ENCODE data around the gene RNASE7. TPM values are rescaled to one million over a fixed set of nuclear protein-coding genes. Genes with fewer than 3 reads are reported as not detected.
A peak's percentile ranks its signal among the peaks of the same experiment; 100 is the strongest.

Gene RNASE7
- polyA plus RNA-seq, 10 donors, result 0.14 to 0.18 TPM; not detected in 8

DNA sequence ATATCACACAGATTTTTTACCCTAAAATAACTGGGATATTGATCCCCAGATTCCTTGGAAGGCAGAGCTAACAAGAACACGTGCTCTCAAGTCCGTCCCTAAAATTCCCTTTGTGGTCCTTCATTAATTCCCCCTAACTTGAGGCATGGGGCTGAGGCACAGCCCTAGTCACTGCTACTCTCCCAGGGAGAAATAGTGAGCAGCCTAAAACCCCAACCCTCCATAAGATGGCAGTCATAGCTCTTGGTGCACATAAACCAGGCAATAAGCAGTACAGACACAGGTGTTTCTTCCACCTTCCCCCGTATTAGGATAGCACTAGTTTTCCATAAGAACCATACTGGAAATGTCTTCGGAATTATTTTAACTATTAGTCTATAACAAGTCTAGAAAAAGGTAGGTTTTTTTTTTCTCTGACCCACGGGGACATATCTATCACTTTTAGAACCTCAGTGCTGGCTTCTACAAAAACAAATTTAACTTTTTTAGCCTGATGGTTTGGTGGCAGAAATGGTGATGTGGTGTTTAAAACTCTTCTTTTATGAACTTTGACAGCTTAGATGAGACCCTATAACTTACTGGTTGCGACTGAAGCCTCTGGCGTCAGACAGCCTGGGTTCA is 24.8 kb downstream of the RNASE7 start:
- no peak for DNase-seq

DNA sequence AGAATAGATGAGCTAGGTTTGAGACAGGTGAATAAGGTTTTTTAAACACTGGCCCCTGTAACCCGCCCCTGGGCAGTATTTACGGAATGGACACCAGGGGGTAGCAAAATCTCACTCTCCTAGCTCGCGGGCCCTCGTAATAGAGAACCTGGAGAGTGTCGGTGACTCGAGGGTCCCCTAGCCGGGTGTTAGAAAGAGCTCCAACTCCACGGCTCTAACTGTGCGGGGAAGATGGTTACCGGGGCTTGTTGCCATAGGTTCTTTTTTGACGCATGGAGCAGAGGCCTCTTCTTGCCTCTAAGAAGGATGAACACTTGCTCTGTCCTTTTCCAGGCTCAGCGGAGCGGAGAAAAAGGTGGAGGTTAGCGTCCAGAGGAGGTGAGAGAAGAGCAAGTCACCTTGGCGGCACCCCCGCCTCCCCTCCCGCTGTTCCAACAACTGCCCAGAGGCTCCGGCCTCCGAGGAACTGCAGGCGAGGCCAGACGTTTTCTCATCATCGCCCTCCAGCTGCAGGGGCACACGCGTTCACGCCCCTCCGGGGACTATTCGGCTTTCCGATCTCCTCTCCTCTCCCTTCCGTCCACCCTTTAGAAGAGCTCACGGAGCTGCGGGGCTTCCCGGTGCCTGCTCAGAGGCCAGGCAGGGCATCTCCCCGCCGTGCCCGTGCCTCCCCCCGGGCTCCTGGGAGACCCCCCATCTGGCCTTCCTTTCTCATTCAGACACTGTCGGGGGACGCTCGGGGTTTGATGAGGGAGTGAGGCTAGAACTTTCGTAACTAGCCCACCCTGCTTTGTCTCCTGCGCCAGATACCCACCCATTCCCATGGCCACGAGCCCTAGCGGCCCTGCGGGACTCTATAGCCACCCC is 26.6 kb downstream of the RNASE7 start:
- peak; percentile 72 to 85 (median 76) for DNase-seq

DNA sequence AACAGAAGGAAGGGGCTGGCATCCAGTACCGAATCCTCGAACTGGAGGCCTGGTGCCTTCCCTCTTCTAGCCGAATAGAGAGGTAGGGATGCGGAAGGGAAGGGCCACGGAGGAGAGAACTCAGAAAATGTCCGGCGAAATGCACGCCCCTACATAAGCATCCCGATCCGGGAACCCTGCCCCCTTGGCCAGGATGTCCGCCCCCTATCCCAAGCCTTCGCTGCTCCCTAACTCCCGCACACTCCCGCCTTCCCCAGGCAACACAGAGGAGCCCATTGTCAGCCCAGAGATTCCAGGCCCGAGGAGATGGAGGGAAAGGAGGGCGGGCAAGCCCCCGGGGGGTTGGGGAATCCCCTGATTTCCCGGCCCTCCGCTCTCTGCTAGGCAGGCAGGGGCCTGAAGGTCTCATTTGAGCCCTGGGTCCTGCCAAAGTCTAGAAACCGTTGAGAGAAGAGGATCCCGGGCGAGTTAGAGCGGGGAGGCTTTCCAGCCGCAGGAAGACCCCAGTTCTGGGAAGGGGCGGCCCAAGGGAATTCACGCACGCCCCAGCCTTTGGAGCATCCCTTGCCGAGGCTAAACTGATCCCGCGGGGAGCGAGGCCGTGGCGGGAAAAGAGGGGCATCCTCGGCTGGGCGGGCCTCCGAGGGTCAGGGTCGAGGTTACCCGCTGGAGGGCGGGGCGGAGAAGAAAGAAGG is 27.4 kb downstream of the RNASE7 start:
- peak; percentile 47 to 94 (median 86) for DNase-seq

DNA sequence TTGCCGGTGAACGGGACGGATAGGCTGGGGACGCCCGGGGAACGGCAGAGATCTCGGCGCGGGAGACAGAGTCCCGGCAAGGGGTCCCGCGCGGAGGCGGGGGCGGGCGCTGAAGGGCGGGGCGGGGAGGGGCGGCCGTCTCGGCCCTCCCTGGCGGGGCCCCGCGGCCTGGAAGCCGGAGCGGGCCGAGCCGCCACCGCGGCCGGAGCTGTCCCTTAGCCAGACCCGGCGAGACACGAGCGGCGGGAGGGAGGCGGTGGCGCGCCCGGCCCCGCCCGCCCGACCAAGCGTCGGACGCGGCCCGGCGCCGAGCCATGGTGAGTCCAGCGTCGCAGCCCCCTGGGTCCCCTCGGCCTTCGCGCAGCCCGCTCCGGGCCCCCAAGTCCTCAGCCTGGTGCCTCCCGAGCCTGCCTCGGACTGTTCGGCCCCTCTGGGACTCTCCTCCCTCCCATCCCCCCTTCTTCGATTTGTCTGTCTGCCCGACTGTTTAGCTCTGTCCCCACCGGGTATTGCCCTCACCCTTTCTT is 28.0 kb downstream of the RNASE7 start, which contains the start of gene ARHGEF40:
ARHGEF40 (plus strand) TSS at position 222 of the 527 bp plus-strand sequence; CDS start at position 315, 93 bp downstream.
- DNase-seq, result peak; percentile 68 to 89 (median 78)

DNA sequence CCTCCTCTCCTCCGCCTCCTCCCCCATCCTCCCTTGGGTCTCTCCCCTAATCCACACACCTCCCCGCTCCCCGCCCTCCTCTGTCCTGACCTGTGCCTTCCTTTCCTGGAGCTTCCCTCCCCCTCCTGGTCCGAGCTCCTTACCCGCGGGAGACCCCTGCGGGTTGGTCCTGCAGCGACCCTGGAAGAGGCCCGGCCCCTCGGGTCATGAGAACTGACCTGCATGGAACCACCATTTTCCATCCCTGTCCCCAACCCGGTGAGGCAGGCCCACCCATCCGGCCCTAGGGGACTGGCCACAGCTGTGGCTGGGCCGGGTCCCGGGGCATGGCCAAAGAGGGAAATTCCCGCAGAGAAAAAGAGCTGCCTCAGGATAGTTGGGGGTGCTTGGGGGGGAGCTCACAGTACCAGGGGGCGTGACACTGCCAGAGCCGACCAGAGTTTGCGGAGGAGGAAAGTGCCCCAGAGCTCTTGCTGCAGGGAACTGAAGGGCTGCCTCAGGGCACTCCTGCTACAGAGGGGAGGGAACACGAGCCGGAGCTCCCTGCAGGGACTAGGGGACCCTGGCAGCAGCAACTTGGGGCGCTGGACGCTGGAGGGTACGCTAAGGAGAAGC is 28.6 kb downstream of the RNASE7 start:
- peak; percentile 40 to 88 (median 64) for DNase-seq

DNA sequence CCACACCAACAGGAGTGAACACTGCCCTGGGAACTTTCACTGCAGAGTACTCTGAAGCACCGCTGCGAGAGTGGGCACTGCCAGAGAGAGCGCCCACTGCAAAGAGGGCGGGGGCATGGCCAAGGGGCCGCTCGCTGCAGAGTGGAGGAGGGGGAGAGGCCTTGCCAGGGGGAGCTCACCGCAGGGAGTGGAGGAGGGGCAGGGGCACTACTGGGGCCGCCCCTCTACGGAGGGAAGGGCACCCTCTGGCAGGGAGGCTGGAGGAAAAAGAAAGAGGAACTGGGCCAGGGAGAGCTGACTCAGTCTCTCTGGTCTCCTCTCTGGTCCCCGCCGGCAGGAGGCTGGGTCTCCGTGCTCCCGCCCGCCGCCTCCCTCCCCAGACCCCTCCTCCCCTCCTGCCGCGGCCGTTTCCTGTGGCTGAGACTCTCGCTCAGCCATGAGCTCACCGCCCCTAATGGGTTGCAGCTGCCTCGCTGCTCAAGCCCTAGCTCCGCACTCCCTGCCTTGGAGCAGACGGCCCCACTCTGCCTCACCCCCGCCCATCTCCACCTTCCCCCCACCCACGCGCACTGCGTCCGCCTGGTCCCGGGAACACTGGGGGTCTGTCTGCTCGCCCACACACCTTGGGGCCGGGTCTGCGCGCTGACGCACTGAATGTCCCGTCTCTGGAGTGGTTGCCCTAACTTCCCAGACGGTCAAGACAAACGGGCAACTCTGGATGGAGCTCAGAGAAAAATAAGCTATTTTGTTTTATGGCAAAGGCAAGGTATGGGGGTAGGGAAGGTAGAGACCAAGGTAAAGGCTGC is 29.3 kb downstream of the RNASE7 start:
- DNase-seq, result peak; percentile 94 to 97 (median 95)

DNA sequence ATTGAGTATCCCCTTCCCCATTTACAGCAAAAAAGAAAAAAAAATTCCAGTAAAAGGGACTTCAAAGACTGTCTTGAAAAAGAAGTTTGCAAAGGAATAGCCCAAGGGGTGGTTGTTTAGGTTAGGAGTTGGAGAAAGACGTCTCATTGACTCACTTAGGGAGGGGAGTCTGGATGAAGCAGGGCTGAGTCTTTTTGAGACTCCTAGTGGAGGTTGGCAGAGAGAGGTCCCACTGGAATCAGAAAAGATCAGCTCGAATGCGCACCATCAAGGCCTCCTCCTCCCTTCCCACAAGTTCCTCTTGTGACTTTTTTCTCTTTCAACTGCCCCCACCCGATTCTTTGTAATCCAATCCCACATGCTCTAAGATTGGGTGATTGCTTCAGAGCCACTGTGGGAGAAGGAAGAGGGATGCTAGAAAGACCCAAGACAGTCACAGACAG is 29.9 kb downstream of the RNASE7 start:
- peak; percentile 64 to 82 (median 65) for DNase-seq

DNA sequence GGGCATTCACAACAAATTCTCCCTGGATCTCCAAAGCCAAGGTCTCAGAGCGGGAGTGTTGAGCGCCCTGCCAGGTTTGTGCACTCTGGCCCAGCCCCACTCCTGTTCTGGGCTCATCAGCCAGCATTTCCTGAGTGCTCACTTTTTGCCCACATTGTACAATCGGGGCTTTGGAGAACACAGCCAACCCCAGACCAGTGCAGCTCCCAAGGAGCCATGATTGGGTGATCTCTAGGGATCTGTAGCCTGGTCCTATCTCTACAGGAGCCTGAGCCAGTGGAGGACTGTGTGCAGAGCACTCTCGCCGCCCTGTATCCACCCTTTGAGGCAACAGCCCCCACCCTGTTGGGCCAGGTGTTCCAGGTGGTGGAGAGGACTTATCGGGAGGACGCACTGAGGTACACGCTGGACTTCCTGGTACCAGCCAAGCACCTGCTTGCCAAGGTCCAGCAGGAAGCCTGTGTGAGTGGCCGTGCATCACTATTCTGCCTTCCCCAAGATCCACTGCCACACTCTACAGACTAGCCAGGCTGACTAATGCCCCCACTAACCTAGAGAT is 30.7 kb downstream of the RNASE7 start:
- DNase-seq, result no peak

DNA sequence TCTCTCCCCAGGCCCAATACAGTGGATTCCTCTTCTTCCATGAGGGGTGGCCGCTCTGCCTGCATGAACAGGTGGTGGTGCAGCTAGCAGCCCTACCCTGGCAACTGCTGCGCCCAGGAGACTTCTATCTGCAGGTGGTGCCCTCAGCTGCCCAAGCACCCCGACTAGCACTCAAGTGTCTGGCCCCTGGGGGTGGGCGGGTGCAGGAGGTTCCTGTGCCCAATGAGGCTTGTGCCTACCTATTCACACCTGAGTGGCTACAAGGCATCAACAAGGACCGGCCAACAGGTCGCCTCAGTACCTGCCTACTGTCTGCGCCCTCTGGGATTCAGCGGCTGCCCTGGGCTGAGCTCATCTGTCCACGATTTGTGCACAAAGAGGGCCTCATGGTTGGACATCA is 31.8 kb downstream of the RNASE7 start:
- DNase-seq, result no peak

DNA sequence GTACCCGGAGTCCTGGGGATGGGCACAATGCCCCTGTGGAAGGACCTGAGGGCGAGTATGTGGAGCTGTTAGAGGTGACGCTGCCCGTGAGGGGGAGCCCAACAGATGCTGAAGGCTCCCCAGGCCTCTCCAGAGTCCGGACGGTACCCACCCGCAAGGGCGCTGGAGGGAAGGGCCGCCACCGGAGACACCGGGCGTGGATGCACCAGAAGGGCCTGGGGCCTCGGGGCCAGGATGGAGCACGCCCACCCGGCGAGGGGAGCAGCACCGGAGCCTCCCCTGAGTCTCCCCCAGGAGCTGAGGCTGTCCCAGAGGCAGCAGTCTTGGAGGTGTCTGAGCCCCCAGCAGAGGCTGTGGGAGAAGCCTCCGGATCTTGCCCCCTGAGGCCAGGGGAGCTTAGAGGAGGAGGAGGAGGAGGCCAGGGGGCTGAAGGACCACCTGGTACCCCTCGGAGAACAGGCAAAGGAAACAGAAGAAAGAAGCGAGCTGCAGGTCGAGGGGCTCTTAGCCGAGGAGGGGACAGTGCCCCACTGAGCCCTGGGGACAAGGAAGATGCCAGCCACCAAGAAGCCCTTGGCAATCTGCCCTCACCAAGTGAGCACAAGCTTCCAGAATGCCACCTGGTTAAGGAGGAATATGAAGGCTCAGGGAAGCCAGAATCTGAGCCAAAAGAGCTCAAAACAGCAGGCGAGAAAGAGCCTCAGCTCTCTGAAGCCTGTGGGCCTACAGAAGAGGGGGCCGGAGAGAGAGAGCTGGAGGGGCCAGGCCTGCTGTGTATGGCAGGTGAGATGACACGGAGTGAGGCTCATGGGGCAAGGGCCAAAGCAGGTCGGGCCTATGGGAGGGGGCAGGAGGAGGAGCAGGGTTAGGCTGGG is 32.5 kb downstream of the RNASE7 start:
- DNase-seq, result no peak

DNA sequence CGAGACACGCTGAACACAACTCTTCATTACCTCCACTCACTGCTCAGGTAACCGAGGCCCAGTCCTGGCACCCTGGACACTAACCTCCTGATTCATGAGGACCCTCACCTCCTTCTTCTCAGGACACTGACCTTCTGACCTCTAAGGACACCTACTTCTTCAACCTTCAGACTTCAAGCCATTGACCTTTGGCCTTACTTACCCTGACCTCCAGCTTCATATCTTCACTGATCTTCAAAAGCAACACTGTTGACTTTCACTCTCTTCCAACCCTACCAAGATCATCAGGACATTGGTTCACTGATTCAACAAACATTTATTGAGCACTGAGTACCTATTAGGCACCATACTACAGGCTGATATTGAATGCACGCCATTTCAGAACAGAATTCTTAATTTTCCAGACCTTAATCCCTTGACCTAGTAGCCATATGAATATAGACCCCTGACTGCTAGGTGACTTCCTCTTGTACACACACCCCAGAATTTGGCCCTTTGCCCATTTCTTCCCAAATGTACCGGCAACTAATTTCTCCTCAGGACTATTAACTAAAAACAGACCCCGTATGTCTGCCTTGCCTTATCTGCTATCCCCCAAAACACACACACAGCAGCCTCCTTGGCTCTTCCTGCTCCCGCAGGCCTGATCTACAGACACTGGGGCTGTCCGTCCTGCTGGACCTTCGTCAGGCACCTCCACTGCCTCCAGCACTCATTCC is 33.7 kb downstream of the RNASE7 start:
- DNase-seq, result no peak

DNA sequence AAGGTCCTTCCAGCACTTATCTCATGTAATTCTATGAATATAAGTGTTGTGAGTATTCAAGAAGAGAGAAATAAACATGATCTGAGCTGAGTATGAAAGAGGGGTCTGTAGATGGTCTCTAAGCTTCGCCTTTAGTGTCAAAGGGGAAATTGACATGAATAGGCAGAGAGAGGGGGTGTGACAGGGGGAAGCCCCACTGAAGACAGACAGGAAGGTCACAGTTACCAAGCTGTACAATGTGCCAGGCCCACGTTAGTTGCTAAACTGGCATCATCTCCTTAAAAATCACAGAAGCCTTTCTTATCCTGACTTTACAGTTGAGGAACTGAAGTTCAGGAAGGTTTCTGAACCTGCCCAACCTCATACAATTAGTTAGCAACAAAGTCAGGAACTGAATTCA is 35.5 kb downstream of the RNASE7 start:
- DNase-seq, result no peak

DNA sequence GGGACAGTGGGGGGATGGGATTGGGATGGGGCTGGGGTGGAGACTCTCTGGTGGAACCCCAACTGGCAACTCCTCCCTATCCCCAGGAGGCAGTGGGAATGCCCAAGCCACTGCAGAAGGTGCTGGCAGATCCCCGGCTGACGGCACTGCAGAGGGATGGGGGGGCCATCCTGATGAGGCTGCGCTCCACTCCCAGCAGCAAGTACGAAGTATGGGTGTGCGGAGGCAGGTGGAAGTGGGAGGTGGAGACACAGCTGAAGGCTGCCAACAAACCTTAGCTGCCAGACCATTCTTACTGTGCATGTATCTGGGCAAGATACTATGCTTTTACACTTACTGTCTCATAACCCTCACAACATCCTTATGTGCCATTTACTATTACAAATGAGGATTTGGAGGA is 36.1 kb downstream of the RNASE7 start:
- no peak for DNase-seq

DNA sequence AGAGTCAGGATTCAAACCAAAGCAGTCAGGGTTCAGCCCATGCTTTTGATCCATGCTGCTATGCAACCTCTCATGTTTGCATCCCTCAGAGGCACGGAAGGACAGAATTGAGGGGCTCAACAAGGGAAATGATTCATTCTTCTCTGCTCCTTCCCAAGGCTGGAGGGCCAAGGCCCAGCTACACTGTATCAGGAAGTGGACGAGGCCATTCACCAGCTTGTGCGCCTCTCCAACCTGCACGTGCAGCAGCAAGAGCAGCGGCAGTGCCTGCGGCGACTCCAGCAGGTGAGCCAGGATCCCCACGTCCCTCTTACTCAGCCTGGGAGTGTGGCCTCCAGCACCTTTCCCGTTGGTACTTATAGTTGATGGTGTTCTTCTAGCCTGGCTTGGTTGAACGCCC is 36.6 kb downstream of the RNASE7 start:
- no peak for DNase-seq

DNA sequence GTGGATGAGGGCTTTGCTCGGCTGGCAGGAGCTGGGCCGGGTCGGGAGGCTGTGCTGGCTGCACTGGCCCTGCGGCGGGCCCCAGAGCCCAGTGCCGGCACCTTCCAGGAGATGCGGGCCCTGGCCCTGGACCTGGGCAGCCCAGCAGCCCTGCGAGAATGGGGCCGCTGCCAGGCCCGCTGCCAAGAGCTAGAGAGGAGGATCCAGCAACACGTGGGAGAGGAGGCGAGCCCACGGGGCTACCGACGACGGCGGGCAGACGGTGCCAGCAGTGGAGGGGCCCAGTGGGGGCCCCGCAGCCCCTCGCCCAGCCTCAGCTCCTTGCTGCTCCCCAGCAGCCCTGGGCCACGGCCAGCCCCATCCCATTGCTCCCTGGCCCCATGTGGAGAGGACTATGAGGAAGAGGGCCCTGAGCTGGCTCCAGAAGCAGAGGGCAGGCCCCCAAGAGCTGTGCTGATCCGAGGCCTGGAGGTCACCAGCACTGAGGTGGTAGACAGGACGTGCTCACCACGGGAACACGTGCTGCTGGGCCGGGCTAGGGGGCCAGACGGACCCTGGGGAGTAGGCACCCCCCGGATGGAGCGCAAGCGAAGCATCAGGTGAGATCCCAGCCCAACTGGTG is 39.5 kb downstream of the RNASE7 start:
- no peak for DNase-seq

DNA sequence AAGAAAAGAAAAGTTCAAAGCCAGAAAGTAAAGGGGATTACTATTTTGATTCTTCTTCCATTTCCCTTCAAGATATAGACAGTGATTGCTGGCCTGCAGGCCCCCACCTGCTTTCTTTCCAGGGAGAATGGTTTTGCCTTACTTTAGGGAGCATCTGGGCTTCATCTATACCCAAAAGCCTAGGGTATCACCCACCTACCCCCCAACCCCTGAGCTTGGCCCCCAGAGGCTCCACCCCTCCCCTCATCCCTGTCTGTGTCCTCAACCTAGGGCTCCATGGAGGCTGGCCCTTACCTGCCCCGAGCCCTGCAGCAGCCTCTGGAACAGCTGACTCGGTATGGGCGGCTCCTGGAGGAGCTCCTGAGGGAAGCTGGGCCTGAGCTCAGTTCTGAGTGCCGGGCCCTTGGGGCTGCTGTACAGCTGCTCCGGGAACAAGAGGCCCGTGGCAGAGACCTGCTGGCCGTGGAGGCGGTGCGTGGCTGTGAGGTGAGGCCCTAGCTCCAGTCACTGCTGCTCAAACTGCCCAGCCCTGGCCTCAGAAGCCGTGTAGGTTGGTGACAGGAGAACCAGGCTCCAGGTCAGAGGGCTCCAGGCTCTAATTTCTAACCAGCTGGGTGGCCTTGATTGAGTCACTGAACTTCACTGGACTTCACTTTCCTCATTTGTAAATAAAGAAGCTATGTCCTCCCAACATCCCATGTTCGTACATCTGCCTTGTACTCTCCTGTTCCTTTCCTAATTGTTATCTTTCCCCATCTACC is 41.6 kb downstream of the RNASE7 start:
- no peak for DNase-seq

DNA sequence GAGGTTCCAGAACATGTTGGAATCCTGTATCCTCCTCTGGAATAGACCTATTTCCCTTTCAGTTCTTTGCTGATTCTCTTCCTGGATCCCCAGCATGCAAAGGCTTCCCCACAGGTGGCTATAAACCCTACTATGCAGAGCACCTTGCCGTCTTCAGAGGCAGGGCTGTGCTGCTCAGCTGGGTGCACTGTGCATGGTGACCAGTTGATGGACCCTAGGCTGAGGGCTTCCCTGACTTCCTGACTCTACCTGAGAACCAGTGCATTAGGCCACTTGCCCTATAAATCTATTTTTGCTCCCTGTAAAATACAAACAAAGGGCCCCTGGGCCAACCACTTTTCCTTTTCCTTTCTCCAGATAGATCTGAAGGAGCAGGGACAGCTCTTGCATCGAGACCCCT is 42.2 kb downstream of the RNASE7 start:
- no peak for DNase-seq

All from muscle of back (tissue), 11 donors.